Hepatocyte (in vitro differentiated cells): ENCODE data around the gene HRH4. TPM values are rescaled to one million over a fixed set of nuclear protein-coding genes. Genes with fewer than 3 reads are reported as not detected.

ENCODE experiments used
- DNase-seq: peaks from one replicate; pipeline ENCODE4 v3.0.0-alpha.2; 2016; ENCODE audit warnings: low spot score
- H2AFZ ChIP-seq: fragments of 200-600 bp; sonication (generic); 2 replicates; pipeline ENCODE4 v1.6.0; 2016; ENCODE audit warnings: antibody characterized with exemption, mild to moderate bottlenecking
- H3K27ac ChIP-seq: fragments of 200-600 bp; sonication (generic); 2 replicates; pipeline ENCODE4 v1.5.1; 2016; ENCODE audit warnings: mild to moderate bottlenecking
- H3K27me3 ChIP-seq: fragments of 200-600 bp; sonication (generic); 2 replicates; pipeline ENCODE4 v1.6.1; 2016
- H3K36me3 ChIP-seq: fragments of 200-600 bp; sonication (generic); replicated peaks from 2 replicates; pipeline ENCODE4 v1.5.1; 2016; ENCODE audit warnings: low read depth; ENCODE audit not compliant: insufficient read depth
- H3K4me1 ChIP-seq: fragments of 200-600 bp; sonication (generic); 2 replicates; pipeline ENCODE4 v1.5.1; 2016; ENCODE audit warnings: mild to moderate bottlenecking, moderate library complexity; ENCODE audit not compliant: insufficient read depth
- H3K4me2 ChIP-seq: fragments of 200-600 bp; sonication (generic); 2 replicates; pipeline ENCODE4 v1.6.0; 2016
- H3K4me3 ChIP-seq: fragments of 200-600 bp; sonication (generic); 2 replicates; pipeline ENCODE4 v1.5.1; 2016; ENCODE audit warnings: mild to moderate bottlenecking
- H3K79me2 ChIP-seq: fragments of 200-600 bp; sonication (generic); 2 replicates; pipeline ENCODE4 v1.6.0; 2017; ENCODE audit warnings: mild to moderate bottlenecking
- H3K9me2 ChIP-seq: fragments of 200-600 bp; sonication (generic); replicated peaks from 2 replicates; pipeline ENCODE4 v1.6.0; 2017; ENCODE audit warnings: mild to moderate bottlenecking; ENCODE audit not compliant: insufficient read depth
- H3K9me3 ChIP-seq: fragments of 200-600 bp; sonication (generic); 2 replicates; pipeline ENCODE4 v1.5.1; 2016; ENCODE audit warnings: low read depth, mild to moderate bottlenecking
- H4K20me1 ChIP-seq: fragments of 200-600 bp; sonication (generic); 2 replicates; pipeline ENCODE4 v1.6.0; 2016; ENCODE audit warnings: mild to moderate bottlenecking; ENCODE audit not compliant: insufficient read depth, poor library complexity, severe bottlenecking
- CTCF ChIP-seq: fragments of 200-600 bp; sonication (generic); IDR thresholded peaks from 2 replicates; pipeline ENCODE4 v1.5.1; 2016; ENCODE audit warnings: antibody characterized with exemption, mild to moderate bottlenecking; ENCODE audit not compliant: poor library complexity
- EZH2 ChIP-seq: fragments of 200-600 bp; sonication (generic); IDR thresholded peaks from 2 replicates; pipeline ENCODE4 v1.6.1; 2016; ENCODE audit warnings: antibody characterized with exemption, mild to moderate bottlenecking, borderline replicate concordance
- EZH2phosphoT487 ChIP-seq: fragments of 200-600 bp; sonication (generic); IDR thresholded peaks from one replicate; pipeline ENCODE4 v1.6.1; 2018; ENCODE audit warnings: antibody characterized with exemption, mild to moderate bottlenecking, low read depth, moderate library complexity; ENCODE audit not compliant: unreplicated experiment, severe bottlenecking
- WGBS: methylation state at CpG from one replicate; pipeline ENCODE4 v1.1.6; 2016; ENCODE audit warnings: low lambda C conversion rate; ENCODE audit errors: missing lambda C conversion rate; 5-methylcytosine and 5-hydroxymethylcytosine counted together
- polyA plus RNA-seq: library from polyadenylated mRNA; unstranded; fragments of >200 nt; fragmentation: Nextera tagmentation; extraction: Ambion mirVana; gene quantifications from 2 replicates; pipeline ENCODE4 v1.2.1, GENCODE V29; 2016
- total RNA-seq: library from RNA; depleted of rRNA; stranded (reverse); fragments of >200 nt; gene quantifications from 2 replicates; pipeline ENCODE4 v1.2.3, GENCODE V29; 2014

The HRH4 gene
- total and polyA plus RNA-seq, 2 experiments from 2014 or later: not detected

GRCh38 chr18:24459772-24460171 is 665 bp upstream of the HRH4 start:
- no peak for DNase-seq
- no peak overlapping the region for H2AFZ ChIP-seq
- H3K4me1 ChIP-seq: no peaks in the 10 kb centered on the region
- no peaks in the 10 kb centered on the region for H3K36me3 ChIP-seq
- H3K27ac ChIP-seq: no peak overlapping the region
- H3K79me2 ChIP-seq: no peaks in the 10 kb centered on the region
- no peaks in the 10 kb centered on the region for H3K9me2 ChIP-seq
- 93% methylated on average over 4 of the region's 4 CpGs for WGBS
- no peaks in the 10 kb centered on the region for H3K9me3 ChIP-seq
- H3K4me2 ChIP-seq: no peak overlapping the region
- no peak overlapping the region for H3K4me3 ChIP-seq
- H3K27me3 ChIP-seq: no peaks in the 10 kb centered on the region
- H4K20me1 ChIP-seq: no peaks in the 10 kb centered on the region
- no peak for TF ChIP-seq EZH2phosphoT487
- TF ChIP-seq EZH2: no peak
- TF ChIP-seq CTCF: no peak

DNA sequence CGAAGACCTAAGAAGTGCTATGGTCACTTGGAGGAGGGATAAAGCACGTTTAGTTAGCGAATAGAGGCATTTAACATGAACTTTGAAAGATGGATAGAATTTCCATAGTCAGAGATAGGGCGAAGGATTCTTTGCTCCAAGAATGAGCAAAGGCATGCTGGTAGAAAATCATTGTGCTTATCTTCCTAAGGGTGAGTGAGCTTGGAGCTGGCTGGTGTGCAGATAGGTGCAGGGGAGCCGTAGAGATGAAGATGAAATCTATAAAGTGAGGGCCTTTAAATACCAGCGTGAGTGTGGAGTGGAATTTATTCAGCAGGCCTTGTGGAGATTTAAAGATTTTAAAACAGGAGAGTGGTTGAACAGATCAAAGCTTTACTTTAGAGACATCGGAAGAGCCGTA is 1.6 kb downstream of the HRH4 start:
- DNase-seq: no peak
- no peak overlapping the region for H3K4me3 ChIP-seq
- no peaks in the 10 kb centered on the region for H3K36me3 ChIP-seq
- no peaks in the 10 kb centered on the region for H3K4me1 ChIP-seq
- no peak overlapping the region for H3K4me2 ChIP-seq
- no peak overlapping the region for H3K27ac ChIP-seq
- H3K27me3 ChIP-seq: no peaks in the 10 kb centered on the region
- H4K20me1 ChIP-seq: no peaks in the 10 kb centered on the region
- no peaks in the 10 kb centered on the region for H3K9me3 ChIP-seq
- WGBS: 78% methylated on average over 8 of the region's 8 CpGs
- no peak overlapping the region for H2AFZ ChIP-seq
- H3K79me2 ChIP-seq: no peaks in the 10 kb centered on the region
- H3K9me2 ChIP-seq: no peaks in the 10 kb centered on the region
- no peak for TF ChIP-seq EZH2

GRCh38 chr18:24462838-24463775 is 2.7 kb downstream of the HRH4 start:
- Histone ChIP-seq H3K79me2 (no peaks in the 10 kb centered on the region), H3K4me3 (no peak overlapping the region), H3K4me1 (no peaks in the 10 kb centered on the region), H3K9me2 (no peaks in the 10 kb centered on the region), H3K36me3 (no peaks in the 10 kb centered on the region), H3K27me3 (no peaks in the 10 kb centered on the region), H3K4me2 (no peak overlapping the region), H3K9me3 (no peaks in the 10 kb centered on the region), H4K20me1 (no peaks in the 10 kb centered on the region), H2AFZ (no peak overlapping the region), H3K27ac (no peak overlapping the region)
- TF ChIP-seq EZH2: no peak
- TF ChIP-seq EZH2phosphoT487: no peak
- no peak for TF ChIP-seq CTCF
- WGBS: 80% methylated on average over 5 of the region's 5 CpGs
- DNase-seq: no peak

GRCh38 chr18:24465486-24465885 is 5.0 kb downstream of the HRH4 start:
- Histone ChIP-seq H3K79me2 (no peaks in the 10 kb centered on the region), H3K4me1 (no peaks in the 10 kb centered on the region), H3K4me3 (no peak overlapping the region), H3K27ac (no peak overlapping the region), H3K4me2 (no peak overlapping the region), H2AFZ (no peak overlapping the region), H3K9me3 (no peaks in the 10 kb centered on the region), H3K27me3 (no peaks in the 10 kb centered on the region), H3K9me2 (no peaks in the 10 kb centered on the region), H4K20me1 (no peaks in the 10 kb centered on the region), H3K36me3 (no peaks in the 10 kb centered on the region)
- TF ChIP-seq EZH2 (no peak), EZH2phosphoT487 (no peak), CTCF (no peak)
- 92% methylated on average over 7 of the region's 7 CpGs for WGBS
- DNase-seq: no peak
